ENCODE data around the gene GRK5. TPM values are rescaled to one million over a fixed set of nuclear protein-coding genes. Genes with fewer than 3 reads are reported as not detected.

The GRK5 gene
- total and polyA plus RNA-seq, 9 of the 15 experiments (the other 6 are each of a cell fraction or from before 2014, with no cell fraction given): 0.46 to 0.83 (median 0.67) TPM; not detected in 2

DNA sequence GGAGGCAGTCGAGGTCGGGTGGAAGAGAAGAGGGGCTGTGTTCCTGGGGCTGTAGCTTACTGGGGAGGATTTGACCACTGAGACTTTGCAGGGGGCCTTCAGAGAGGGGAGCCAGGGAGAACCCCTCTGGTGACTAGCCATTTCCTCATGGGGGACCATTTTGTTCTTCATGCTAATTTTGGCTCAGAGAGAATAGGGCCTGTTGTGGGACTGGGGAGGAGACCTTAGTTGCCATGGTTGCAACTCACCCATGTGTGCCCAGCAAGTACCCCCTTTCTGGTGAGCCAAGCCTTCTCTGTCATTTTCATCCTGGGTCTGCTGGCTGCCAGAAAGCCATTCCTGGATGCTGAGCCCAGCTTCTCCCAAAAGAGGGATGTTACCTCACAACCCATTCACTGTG is 120.9 kb downstream of the GRK5 start:
- no peaks in the 10 kb centered on the region for H3K79me2 ChIP-seq (ENCODE audit: control insufficient read depth, insufficient read depth, low read length)
- no TSS peak for BruUV-seq (replicated peaks)
- CTCF ChIA-PET (ENCODE audit: low intra/inter-chr PET ratio): interaction anchor here (0.6 kb wide), 1 partner anchor 27 kb away, joined by 3 read pairs; no protein-coding TSS in a partner anchor

More for the DNA sequence above, 120.9 kb downstream of the GRK5 start:
- H3K9me3 ChIP-seq (replicated peaks; ENCODE audit: control insufficient read depth, insufficient read depth, low read depth, low read length): no peaks in the 10 kb centered on the region
- no peak overlapping the region for H3K9ac ChIP-seq (ENCODE audit: insufficient read depth in 1 of 2, low read depth in 2 of 2, low read length in 2 of 2)
- no peak overlapping the region for H3K4me3 ChIP-seq
- in situ Hi-C loops (cut with MboI) (no loop called here), intact Hi-C loops (cut with micrococcal nuclease) (no loop called here)
- no peak overlapping the region for H3K4me2 ChIP-seq (ENCODE audit: insufficient read depth, low read length)
- H3K36me3 ChIP-seq (ENCODE audit: control insufficient read depth, insufficient read depth, low read length): no peaks in the 10 kb centered on the region
- H2AFZ ChIP-seq (ENCODE audit: low read depth, low read length): no peak overlapping the region
- ATAC-seq (no peak), FAIRE-seq (no peak), DNase-seq (ENCODE audit: extremely low read depth in 1 of 4, low spot score in 3 of 4) (no peak)
- peaks cover 3% of the 10 kb centered on the region; the same call in 1 of the 2 replicates for H4K20me1 ChIP-seq (replicated peaks; ENCODE audit: control insufficient read depth, insufficient read depth, low read length)
- no peaks in the 10 kb centered on the region for H3K9me1 ChIP-seq (ENCODE audit: control insufficient read depth, insufficient read depth, low read length)
- POLR2A ChIA-PET: interaction anchor here (0.7 kb wide), 1 partner anchor 125 kb away, joined by 4 read pairs; no protein-coding TSS in a partner anchor
- 0 out of 2 replicates have a peak, but pooled peaks have one; percentile 4 for TF ChIP-seq RFX1 (IDR thresholded peaks at IDR 0.05)
- TF ChIP-seq MXI1 (IDR thresholded peaks at IDR 0.05; ENCODE audit: low read depth, low read length): no peak
- TF ChIP-seq, protein P1, sequence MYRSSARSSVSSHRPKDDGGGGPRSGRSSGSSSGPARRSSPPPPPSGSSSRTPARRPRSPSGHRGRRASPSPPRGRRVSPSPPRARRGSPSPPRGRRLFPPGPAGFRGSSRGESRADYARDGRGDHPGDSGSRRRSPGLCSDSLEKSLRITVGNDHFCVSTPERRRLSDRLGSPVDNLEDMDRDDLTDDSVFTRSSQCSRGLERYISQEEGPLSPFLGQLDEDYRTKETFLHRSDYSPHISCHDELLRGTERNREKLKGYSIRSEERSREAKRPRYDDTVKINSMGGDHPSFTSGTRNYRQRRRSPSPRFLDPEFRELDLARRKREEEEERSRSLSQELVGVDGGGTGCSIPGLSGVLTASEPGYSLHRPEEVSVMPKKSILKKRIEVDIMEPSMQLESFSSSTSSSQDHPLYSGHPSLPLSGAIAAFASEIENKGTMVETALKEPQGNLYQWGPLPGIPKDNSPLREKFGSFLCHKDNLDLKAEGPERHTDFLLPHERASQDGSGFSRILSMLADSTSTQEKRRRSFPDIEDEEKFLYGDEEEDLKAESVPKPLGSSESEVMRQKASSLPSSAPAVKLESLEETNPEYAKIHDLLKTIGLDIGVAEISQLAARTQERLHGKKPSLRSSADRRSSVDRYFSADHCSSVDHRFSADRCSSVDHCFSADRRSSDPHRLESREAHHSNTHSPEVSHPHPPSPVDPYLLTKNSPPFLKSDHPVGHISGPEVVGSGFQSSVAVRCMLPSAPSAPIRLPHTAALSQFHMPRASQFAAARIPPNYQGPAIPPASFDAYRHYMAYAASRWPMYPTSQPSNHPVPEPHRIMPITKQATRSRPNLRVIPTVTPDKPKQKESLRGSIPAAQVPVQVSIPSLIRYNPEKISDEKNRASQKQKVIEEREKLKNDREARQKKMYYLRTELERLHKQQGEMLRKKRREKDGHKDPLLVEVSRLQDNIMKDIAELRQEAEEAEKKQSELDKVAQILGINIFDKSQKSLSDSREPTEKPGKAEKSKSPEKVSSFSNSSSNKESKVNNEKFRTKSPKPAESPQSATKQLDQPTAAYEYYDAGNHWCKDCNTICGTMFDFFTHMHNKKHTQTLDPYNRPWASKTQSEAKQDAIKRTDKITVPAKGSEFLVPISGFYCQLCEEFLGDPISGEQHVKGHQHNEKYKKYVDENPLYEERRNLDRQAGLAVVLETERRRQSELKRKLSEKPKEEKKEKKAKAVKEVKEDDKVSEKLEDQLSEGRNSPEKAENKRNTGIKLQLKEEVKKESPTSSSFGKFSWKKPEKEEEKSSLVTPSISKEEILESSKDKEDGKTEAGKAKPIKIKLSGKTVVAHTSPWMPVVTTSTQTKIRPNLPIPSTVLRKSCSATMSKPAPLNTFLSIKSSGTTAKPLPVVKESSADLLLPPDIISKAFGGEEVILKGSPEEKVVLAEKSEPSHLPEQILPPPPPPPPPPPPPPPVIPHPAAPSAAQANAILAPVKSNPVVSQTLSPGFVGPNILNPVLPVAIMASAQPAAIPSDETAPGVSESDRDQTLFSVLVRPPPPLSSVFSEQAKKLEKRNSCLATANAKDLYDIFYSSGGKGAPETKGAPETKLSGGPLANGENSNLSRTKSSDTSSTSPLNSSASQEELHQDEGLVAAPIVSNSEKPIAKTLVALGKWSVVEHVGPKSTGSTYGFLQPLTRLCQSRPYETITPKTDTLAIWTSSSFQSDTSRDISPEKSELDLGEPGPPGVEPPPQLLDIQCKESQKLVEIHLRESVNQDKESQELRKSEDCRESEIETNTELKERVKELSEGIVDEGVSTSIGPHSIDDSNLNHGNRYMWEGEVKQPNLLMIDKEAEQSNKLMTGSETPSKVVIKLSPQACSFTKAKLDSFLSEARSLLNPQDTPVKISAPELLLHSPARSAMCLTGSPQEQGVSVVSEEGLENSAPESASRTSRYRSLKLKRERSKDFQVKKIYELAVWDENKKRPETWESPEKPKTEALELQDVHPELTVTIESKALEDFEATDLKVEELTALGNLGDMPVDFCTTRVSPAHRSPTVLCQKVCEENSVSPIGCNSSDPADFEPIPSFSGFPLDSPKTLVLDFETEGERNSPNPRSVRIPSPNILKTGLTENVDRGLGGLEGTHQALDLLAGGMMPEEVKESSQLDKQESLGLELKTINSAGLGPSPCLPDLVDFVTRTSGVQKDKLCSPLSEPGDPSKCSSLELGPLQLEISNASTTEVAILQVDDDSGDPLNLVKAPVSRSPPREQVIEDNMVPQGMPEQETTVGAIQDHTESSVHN (IDR thresholded peaks at IDR 0.05; ENCODE audit: borderline replicate concordance in 1 of 2, low read depth in 1 of 2): no peak
- no peaks in the 10 kb centered on the region; a peak in 1 of 5 replicates for H3K4me1 ChIP-seq (replicated peaks in 1 of 2; ENCODE audit: control insufficient read depth in 2 of 2, insufficient read depth in 2 of 2, low read length in 2 of 2)
- peaks cover 0 to 11% of the 10 kb centered on the region in 2 experiments; a peak in 2 of 5 replicates for H3K27me3 ChIP-seq (ENCODE audit: control insufficient read depth in 2 of 2, insufficient read depth in 2 of 2, low read length in 2 of 2)
- WGBS (ENCODE audit: insufficient coverage, low coverage, missing lambda C conversion rate): no CpG with 5 or more reads among the region's 2 CpGs
- no peak overlapping the region for H3K27ac ChIP-seq (ENCODE audit: extremely low read depth, low read depth, low read length)

Measured in K562 (cell line).